ENCODE measurements around the gene CENPA. TPM values are rescaled to one million over a fixed set of nuclear protein-coding genes. Genes with fewer than 3 reads are reported as not detected.

The CENPA gene
- total RNA-seq, 2 donors from 2014 or later: not detected

- TF ChIP-seq CTCF (IDR thresholded peaks at IDR 0.05) (no peak), POLR2A (IDR thresholded peaks at IDR 0.05) (no peak)
- Histone ChIP-seq H3K4me1 (peaks cover 14% of the 10 kb centered on the region), H3K4me3 (no peak overlapping the region), H3K36me3 (replicated peaks in 1 of 2; ENCODE audit: insufficient read depth in 1 of 2, low read depth in 2 of 2) (no peaks in the 10 kb centered on the region), H3K27ac (no peak overlapping the region), H3K9me3 (no peaks in the 10 kb centered on the region), H3K27me3 (peaks cover 4 to 22% of the 10 kb centered on the region in 2 donors)
- intact Hi-C loops (cut with DNase I): no loop called here
- DNase-seq (no peak), ATAC-seq (no peak)
- 35 to 36% methylated on average over 4 of the region's 4 CpGs for WGBS, 2 donors
These were observed 57.2 kb downstream of the CENPA start for GRCh38 chr2:26843041-26843440.

Other genes starting within 250 kb of the CENPA start
- gene CIB4, start 144.7 kb upstream of the CENPA start, total RNA-seq: not detected
- 10 to 100 TPM; 10.5 to 20.5 TPM for gene KCNK3, start 93.3 kb upstream of the CENPA start, total RNA-seq
- gene SLC35F6, start 21.8 kb upstream of the CENPA start, total RNA-seq: 10 to 100 TPM; 17.8 to 21.8 TPM
- gene DPYSL5, start 62.1 kb downstream of the CENPA start, total RNA-seq: not detected
- 10 to 100 TPM in 1 of 2 donors, 1 to 10 TPM in 1; 9.3 to 15.8 TPM for gene MAPRE3, start 184.6 kb downstream of the CENPA start, total RNA-seq
- gene TMEM214, start 246.9 kb downstream of the CENPA start, total RNA-seq: 100 to 1,000 TPM in 1 of 2 donors, 10 to 100 TPM in 1; 59.9 to 119 TPM

All from body of pancreas (tissue), 4 donors.